Measurements from ENCODE around the gene MISFA.

MISFA gene

GRCh38 chr11:18600915-18601569 lies 1.5 kb downstream of the MISFA start:
- TF ChIP-seq FOXP2 (optimal IDR thresholded peaks at IDR 0.05; ENCODE audit: borderline replicate concordance, extremely low read depth, extremely low read length, insufficient read depth) (no peak), POLR2AphosphoS5 (IDR thresholded peaks at IDR 0.05; ENCODE audit: low read depth, low read length) (no peak), SIN3A (IDR thresholded peaks at IDR 0.05; ENCODE audit: borderline replicate concordance, insufficient read depth, low read length) (no peak), TAF1 (IDR thresholded peaks at IDR 0.05; ENCODE audit: borderline replicate concordance, insufficient read depth, low read length) (no peak), REST (IDR thresholded peaks at IDR 0.05; ENCODE audit: insufficient read depth in 1 of 2, low read depth in 2 of 2, low read length in 2 of 2) (no peak)

GRCh38 chr11:18608376-18608775 lies 8.8 kb downstream of the MISFA start:
- TF ChIP-seq FOXP2 (optimal IDR thresholded peaks at IDR 0.05; ENCODE audit: borderline replicate concordance, extremely low read depth, extremely low read length, insufficient read depth) (no peak), SIN3A (IDR thresholded peaks at IDR 0.05; ENCODE audit: borderline replicate concordance, insufficient read depth, low read length) (no peak), REST (IDR thresholded peaks at IDR 0.05; ENCODE audit: insufficient read depth in 1 of 2, low read depth in 2 of 2, low read length in 2 of 2) (no peak), POLR2AphosphoS5 (IDR thresholded peaks at IDR 0.05; ENCODE audit: low read depth, low read length) (no peak), TAF1 (IDR thresholded peaks at IDR 0.05; ENCODE audit: borderline replicate concordance, insufficient read depth, low read length) (no peak)

- TF ChIP-seq REST (IDR thresholded peaks at IDR 0.05; ENCODE audit: insufficient read depth in 1 of 2, low read depth in 2 of 2, low read length in 2 of 2) (no peak), TAF1 (IDR thresholded peaks at IDR 0.05; ENCODE audit: borderline replicate concordance, insufficient read depth, low read length) (no peak), POLR2AphosphoS5 (IDR thresholded peaks at IDR 0.05; ENCODE audit: low read depth, low read length) (no peak), FOXP2 (optimal IDR thresholded peaks at IDR 0.05; ENCODE audit: borderline replicate concordance, extremely low read depth, extremely low read length, insufficient read depth) (no peak), SIN3A (IDR thresholded peaks at IDR 0.05; ENCODE audit: borderline replicate concordance, insufficient read depth, low read length) (no peak)
Measured at GRCh38 chr11:18611196-18611595, 11.6 kb downstream of the MISFA start.

GRCh38 chr11:18612394-18612793 lies 12.8 kb downstream of the MISFA start:
- TF ChIP-seq FOXP2 (optimal IDR thresholded peaks at IDR 0.05; ENCODE audit: borderline replicate concordance, extremely low read depth, extremely low read length, insufficient read depth) (no peak), POLR2AphosphoS5 (IDR thresholded peaks at IDR 0.05; ENCODE audit: low read depth, low read length) (no peak), SIN3A (IDR thresholded peaks at IDR 0.05; ENCODE audit: borderline replicate concordance, insufficient read depth, low read length) (no peak), TAF1 (IDR thresholded peaks at IDR 0.05; ENCODE audit: borderline replicate concordance, insufficient read depth, low read length) (no peak), REST (IDR thresholded peaks at IDR 0.05; ENCODE audit: insufficient read depth in 1 of 2, low read depth in 2 of 2, low read length in 2 of 2) (no peak)
